SK-N-SH treated with all-trans-retinoic acid at 6 μM for 48 hours (cell line): ENCODE results near the gene TSHZ2.

Experiments
- POU6F1 ChIP-seq: fragments of 250-450 bp; sonication (Bioruptor Pico); IDR thresholded peaks from 2 replicates; pipeline ENCODE4 v1.8.0; 2021; ENCODE audit warnings: low read depth, mild to moderate bottlenecking, moderate library complexity, borderline replicate concordance

TSHZ2 gene

GRCh38 chr20:53539516-53539915, 567.4 kb downstream of the TSHZ2 start (continued):
- no peak for TF ChIP-seq POU6F1 (CRISPR knock-in tag)
